GM21360 (cell line): ENCODE measurements around the gene MYOM3.
"Not testable (repeated sequence)": the region's sequence is repeated elsewhere in the genome, so short reads cannot be mapped to it uniquely, and the experiment has no call there.

ENCODE experiments used
- ATAC-seq: cut with Tn5 transposase; IDR thresholded peaks from one replicate; pipeline ENCODE4 v1.9.1; 2021; ENCODE audit warnings: mild to moderate bottlenecking, moderate library complexity; ENCODE audit not compliant: unreplicated experiment

Gene MYOM3

DNA sequence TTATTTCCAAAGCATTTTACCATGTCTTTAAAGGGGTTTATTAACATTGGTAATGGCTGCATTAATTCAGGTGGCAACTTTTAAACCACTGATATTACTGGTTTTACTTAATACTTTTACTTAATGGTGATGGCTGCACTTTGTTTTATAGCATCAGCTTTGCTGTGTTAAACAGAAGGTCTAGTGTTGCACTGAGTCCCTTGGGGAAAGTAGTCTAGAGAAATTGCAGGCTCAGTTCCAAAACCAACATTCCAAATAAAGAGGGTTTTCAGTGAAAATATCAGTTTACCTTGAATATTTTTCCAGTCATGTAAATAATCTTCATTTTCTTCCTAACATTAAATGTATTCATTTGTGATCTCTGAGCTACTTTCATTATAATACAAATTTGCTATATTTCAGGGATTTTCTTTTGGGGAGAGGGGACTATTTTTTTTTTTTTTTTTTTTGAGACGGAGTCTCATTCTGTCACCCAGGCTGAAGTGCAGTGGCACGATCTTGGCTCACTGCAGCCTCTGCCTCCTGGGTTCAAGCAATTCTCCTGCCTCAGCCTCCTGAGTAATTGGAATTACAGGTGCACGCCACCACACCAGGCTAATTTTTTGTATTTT lies 103.3 kb downstream of the MYOM3 start:
- ATAC-seq, result not testable (repeated sequence)

DNA sequence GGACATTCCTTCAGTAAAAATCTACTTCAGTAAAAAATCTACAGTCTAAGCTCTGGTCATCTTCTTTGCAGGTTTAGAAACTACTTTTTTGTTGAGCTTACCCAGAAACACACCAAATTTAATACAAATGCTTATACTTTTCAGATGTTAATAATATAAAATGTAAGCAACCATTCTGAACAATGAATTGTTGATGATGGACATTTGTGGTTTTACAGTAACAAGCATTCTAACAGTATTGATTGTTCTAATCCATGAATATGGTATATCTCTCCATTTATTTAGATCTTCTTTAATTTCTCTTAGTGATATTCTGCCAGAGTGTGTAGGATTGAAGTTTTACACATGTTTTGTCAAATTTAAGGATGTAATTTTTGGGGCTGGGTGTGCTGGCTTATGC lies 104.9 kb downstream of the MYOM3 start:
- no peak for ATAC-seq
